ENCODE results near the gene KBTBD3.

GRCh38 chr11:106061249-106061784 is 15.8 kb downstream of the KBTBD3 start:
- TF ChIP-seq CTCF (conservative IDR thresholded peaks at IDR 0.05) (no peak), EZH2 (IDR thresholded peaks at IDR 0.05; ENCODE audit: low read depth) (no peak)

All from PC-9 (cell line).